NCI-H1436 treated with DMSO at 0.1 percent for 48 hours (cell line): ENCODE data around the gene GNAT1.
"Not testable (repeated sequence)": the region's sequence is repeated elsewhere in the genome, so short reads cannot be mapped to it uniquely, and the experiment has no call there.

Experiments used
- DNase-seq: peaks from one replicate; lab custom pipeline; 2025; lab: John Stamatoyannopoulos, UW

Gene GNAT1

DNA sequence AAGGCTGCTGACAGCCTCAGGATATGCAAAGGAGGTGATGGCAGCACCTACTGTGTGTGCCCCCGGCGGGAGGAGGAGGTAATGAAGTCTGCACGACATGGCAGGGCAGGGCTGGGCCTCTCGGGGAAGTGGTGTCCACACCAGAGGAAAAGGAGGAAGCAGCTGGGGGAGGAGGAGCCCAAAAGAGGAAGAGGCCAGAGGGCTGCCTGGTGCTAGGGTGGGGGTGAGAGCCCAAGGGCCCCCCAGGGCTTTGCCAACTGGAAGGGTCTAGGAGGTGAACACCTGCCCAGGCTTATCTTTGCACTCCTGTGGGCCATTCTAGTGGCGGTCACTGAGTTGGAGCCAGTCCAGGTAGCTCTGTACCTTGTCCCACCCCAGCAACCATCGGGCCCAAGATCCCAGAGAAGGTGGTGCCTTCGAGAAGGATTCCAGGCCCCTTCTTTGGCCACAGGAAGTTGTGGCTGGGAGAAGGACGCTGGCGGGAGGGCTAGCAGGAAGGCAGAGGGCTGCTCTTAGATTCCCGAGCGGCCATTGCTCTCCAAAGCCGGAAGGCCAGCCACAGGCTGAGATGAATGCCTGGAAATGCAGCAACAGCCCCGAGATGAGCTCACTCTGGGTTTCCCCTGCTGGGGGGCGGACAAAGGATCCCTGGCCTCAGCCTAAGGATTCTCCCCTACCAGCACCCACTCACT is 51.6 kb downstream of the GNAT1 start:
- no peak for DNase-seq

DNA sequence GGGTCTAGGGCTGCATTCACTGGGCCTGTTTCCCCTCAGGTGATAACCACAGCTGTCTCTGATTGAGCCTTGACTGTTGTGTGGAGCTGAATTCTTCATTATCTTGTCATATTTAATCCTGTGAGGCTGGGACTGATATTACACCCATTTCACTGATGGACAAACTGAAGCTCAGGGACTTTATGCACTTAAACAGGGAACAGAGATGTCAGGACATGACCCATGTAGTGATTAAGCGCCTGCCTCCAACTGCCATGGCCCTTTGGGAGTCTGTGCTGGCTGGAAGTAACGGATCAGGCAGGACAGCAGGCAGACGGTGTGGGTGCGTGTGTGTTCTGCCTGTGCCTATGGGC is 52.1 kb downstream of the GNAT1 start:
- DNase-seq, result no peak

DNA sequence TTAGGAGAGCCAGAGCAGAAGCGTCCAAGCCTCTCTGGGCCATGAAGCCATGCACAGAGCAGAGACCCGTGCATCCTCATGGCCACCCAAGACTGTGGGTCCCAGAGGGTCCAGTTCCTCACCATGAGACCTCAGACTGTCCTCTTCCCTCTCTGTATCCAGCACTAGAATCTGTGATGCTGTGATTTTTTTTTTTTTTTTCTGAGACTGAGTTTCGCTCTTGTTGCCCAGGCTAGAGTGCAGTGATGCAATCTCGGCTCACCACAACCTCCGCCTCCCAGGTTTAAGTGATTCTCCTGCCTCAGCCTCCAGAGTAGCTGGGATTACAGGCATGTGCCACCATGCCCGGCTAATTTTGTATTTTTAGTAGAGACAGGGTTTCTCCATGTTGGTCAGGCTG is 53.4 kb downstream of the GNAT1 start:
- DNase-seq, result not testable (repeated sequence)

DNA sequence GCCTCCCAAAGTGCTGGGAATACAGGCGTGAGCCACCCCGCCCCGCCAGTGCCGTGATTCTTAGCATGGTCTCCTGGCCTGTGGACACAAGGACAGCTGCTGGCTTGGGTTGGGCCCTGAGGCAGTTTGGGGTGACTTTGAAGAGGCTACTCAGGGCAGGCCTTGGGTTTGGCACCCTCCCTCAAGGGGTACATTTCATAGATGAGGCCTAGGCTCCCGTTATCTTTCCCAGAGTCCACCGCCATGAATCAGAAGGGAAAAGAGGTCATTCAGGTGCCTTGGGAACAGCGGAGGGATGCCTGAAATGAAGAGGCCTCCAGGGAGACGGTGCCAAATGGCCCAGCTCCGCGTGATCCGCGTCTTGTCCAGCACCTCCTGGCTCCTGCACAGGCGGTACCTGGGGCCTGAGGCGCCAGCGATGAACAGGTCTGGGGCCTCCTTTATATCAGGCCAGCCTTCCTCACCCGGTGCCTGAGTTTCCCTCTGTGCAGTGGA is 53.9 kb downstream of the GNAT1 start:
- DNase-seq, result no peak

DNA sequence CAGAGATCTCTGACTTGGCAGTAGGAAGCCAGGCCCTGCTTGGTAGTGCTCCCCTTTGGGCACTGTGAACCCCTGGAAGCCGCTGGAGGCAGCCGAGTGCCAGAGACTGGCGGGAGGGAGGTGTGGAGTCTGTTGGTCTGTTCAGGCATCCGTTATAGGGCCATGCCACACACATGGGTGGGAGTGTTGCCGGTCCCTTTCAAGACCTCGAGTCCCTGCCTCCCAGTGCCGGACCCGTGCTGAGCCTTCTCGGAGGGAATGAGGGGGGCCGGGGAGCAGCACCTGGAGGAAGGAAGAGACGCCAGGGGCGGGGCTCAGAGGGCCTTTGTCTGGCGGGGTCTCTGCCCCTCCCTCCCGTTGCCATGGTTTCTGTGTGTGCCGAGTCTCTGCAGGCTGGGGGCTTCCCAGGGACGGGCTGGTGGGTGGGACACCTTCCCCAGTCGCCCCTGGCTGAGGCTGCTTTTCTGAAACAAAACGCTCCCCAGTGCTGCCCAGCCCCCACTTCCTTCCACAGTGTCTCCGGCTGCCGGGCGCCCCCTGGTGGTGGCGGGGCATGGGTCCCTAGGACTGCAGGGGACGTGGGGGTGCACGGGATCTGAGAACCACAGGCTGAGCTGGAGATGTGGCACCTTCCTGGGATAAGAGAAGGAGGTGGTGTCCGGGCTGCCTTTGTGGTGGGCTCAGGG is 54.6 kb downstream of the GNAT1 start:
- DNase-seq, result no peak

DNA sequence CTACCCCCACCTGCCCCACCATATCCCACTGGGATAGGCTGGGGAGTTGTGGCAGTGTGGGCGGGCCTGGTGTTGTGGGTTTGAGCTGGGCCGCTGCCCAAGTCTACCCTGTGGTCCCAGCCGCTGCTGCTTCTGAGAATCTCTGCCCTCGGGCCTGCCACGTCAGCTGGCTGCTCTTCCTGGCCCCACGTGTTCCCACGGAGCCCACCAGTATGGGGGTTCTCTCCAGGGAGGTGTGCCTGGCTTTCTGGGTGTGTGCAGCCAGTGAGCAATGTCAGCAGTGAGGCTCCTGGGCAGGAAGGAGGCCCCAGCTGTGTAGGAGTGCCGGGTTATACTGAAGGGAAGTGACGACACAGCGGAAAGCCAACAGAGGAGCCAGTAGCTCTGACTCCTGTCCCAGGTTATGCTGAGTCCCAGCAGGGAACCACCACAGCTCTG is 55.1 kb downstream of the GNAT1 start:
- DNase-seq, result no peak
